H1 (cell line): ENCODE data around the gene GASK1B. TPM values are rescaled to one million over a fixed set of nuclear protein-coding genes. Genes with fewer than 3 reads are reported as not detected.

Experiments
- polyA plus RNA-seq, 7 experiments: library from polyadenylated mRNA; depleted of rRNA in 3 of 7; stranded (reverse) in 5 of 7; unstranded in 2 of 7; fragments of >200 nt in 5 of 7; fragments of 200-250 nt in 2 of 7; gene quantifications; 1 replicate in 5 of 7; 2 replicates in 1 of 7; 4 replicates in 1 of 7; pipeline versions ENCODE4 v1.2.1 to v1.2.3, GENCODE V29; 2011 to 2013; ENCODE audit warnings: missing spikeins in 2 of 7, mixed read lengths in 2 of 7
- total RNA-seq: library from RNA; stranded (reverse); fragmentation: NEBNext Ultra II Directional; extraction: Animal tissue kit (Norgen Biotek cat#: 25700); gene quantifications from 2 replicates; pipeline ENCODE4 v1.2.1, GENCODE V29; 2021
- TF ChIP-seq, protein P1 (sequence below): IDR thresholded peaks from 2 replicates; pipeline ENCODE4 v1.6.1; 2012; ENCODE audit warnings: low read length, inconsistent platforms
- TF ChIP-seq, protein P2 (sequence below): IDR thresholded peaks from 2 replicates; pipeline ENCODE4 v1.6.1; 2012; ENCODE audit warnings: inconsistent platforms

Gene GASK1B
- total and polyA plus RNA-seq, 2 of the 8 experiments (the other 6 are each of a cell fraction or from before 2014, with no cell fraction given) = not detected

DNA sequence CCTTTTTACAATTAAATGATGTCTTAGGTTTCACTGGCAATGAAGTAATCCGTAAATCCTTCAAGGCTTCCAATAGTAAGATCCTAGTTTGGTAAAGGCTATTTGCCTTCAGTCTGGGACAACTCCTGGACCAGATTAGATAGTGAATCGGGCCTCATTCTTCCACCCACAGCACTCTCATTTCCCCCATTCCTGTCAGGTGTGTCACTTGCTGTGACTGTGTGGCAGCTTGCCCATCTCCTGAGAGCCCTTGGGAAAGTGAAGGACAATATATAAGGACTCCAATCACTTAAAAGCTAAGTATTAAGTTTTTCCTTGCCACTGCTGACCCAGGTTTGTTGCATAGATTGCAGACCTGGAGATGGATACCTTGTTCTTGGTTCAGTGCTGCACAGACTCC, 3.3 kb upstream of the GASK1B start (continued):
- TF ChIP-seq, protein P1, sequence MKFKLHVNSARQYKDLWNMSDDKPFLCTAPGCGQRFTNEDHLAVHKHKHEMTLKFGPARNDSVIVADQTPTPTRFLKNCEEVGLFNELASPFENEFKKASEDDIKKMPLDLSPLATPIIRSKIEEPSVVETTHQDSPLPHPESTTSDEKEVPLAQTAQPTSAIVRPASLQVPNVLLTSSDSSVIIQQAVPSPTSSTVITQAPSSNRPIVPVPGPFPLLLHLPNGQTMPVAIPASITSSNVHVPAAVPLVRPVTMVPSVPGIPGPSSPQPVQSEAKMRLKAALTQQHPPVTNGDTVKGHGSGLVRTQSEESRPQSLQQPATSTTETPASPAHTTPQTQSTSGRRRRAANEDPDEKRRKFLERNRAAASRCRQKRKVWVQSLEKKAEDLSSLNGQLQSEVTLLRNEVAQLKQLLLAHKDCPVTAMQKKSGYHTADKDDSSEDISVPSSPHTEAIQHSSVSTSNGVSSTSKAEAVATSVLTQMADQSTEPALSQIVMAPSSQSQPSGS = no peak
- TF ChIP-seq, protein P2, sequence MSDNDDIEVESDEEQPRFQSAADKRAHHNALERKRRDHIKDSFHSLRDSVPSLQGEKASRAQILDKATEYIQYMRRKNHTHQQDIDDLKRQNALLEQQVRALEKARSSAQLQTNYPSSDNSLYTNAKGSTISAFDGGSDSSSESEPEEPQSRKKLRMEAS = no peak
